ENCODE data around the gene SDSL.

Gene SDSL

DNA sequence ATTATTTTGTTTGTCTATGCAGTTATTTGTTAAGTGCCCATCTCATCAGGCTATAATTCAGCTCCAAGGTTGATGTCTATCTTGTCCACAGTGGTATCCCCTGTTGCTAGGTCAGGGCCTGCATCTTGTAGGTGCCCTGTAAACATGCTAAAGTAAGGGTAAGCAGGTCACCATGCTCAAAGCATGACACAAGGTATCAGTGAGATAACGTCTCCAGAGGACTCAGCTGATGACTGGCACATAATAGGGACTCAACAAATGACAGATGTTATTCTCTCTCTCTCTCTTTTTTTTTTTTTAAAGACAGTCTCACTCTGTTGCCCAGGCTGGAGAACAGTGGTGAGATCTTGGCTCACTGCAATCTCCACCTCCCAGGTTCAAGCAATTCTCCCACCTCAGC is 2.3 kb downstream of the SDSL start:
- TF ChIP-seq, protein P1, sequence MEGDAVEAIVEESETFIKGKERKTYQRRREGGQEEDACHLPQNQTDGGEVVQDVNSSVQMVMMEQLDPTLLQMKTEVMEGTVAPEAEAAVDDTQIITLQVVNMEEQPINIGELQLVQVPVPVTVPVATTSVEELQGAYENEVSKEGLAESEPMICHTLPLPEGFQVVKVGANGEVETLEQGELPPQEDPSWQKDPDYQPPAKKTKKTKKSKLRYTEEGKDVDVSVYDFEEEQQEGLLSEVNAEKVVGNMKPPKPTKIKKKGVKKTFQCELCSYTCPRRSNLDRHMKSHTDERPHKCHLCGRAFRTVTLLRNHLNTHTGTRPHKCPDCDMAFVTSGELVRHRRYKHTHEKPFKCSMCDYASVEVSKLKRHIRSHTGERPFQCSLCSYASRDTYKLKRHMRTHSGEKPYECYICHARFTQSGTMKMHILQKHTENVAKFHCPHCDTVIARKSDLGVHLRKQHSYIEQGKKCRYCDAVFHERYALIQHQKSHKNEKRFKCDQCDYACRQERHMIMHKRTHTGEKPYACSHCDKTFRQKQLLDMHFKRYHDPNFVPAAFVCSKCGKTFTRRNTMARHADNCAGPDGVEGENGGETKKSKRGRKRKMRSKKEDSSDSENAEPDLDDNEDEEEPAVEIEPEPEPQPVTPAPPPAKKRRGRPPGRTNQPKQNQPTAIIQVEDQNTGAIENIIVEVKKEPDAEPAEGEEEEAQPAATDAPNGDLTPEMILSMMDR (conservative IDR thresholded peaks at IDR 0.05; ENCODE audit: low read depth, low read length), result no peak

DNA sequence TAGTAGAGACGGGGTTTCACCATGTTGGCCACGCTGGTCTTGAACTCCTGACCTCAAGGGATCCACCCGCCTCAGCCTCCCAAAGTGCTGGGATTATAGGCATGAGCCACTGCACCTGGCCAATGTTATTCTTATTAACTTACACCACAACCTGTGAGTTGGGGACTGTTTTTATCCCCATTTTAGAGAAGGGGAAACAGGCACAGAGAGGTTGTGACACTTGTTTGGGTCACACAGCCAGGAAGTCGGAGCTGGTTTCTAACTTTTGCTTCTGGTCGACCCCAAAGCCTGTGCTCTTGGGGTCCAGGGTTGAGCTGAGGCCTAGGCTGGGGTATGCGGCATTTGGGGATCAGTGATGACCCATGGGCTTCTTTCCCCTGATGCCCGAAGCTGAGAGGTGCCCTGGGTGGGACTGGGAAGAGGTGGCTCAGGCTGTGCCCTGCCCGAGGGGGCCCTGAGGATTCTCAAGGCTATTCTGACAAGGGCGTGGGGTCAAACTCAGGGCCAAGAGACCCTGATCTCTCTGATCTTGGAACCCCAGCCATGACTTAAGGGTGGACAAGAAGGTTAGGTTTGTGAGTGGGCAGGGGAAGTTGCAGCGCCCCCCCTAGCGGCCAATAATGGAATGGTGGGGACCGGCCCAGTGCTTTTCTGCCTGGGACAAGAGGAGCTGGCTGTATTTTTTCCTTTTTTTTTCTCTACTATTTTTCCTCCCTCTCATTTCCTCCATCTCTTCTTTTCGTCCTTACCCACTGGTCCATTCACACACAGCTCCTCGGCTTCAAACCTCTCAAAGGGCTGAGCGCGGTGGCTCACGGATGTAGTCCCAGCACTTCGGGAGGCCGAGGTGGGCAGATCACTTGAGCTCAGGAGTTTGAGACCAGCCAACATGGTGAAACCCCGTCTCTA is 3.0 kb downstream of the SDSL start:
- no peak for DNase-seq (ENCODE audit: low read depth)
- TF ChIP-seq, protein P1 (conservative IDR thresholded peaks at IDR 0.05; ENCODE audit: low read depth, low read length), result peak; percentile 89
- H3K4me3 ChIP-seq (ENCODE audit: low read length), result no peak overlapping the region

More for the DNA sequence above, 2.3 kb downstream of the SDSL start:
- no peak overlapping the region for H3K4me3 ChIP-seq (ENCODE audit: low read length)
- no peak for DNase-seq (ENCODE audit: low read depth)

GRCh38 chr12:113425960-113426453 is 3.8 kb downstream of the SDSL start:
- TF ChIP-seq, protein P1 (conservative IDR thresholded peaks at IDR 0.05; ENCODE audit: low read depth, low read length), result no peak
- DNase-seq (ENCODE audit: low read depth), result no peak
- no peak overlapping the region for H3K4me3 ChIP-seq (ENCODE audit: low read length)

DNA sequence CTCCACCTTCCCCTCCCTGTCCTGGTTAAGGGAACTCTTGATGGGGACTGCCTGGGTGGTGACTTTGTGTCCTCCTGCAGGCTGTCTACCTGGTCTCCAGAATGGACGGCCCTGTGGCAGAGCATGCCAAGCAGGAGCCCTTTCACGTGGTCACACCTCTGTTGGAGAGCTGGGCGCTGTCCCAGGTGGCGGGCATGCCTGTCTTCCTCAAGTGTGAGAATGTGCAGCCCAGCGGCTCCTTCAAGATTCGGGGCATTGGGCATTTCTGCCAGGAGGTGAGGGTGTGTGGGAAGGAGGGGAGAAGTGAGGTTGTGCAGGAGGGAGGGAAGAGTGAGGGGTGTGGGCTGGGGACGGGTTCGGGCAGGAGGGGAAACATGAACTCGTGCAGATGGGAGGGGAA is 5.7 kb downstream of the SDSL start:
- TF ChIP-seq, protein P1 (conservative IDR thresholded peaks at IDR 0.05; ENCODE audit: low read depth, low read length), result no peak
- no peak overlapping the region for H3K4me3 ChIP-seq (ENCODE audit: low read length)
- DNase-seq (ENCODE audit: low read depth), result no peak

GRCh38 chr12:113428482-113428881 is 6.3 kb downstream of the SDSL start:
- TF ChIP-seq, protein P1 (conservative IDR thresholded peaks at IDR 0.05; ENCODE audit: low read depth, low read length), result no peak
- no peak for DNase-seq (ENCODE audit: low read depth)
- no peak overlapping the region for H3K4me3 ChIP-seq (ENCODE audit: low read length)

GRCh38 chr12:113432986-113433385 is 10.8 kb downstream of the SDSL start:
- TF ChIP-seq, protein P1 (conservative IDR thresholded peaks at IDR 0.05; ENCODE audit: low read depth, low read length), result no peak
- no peak for DNase-seq (ENCODE audit: low read depth)
- no peak overlapping the region for H3K4me3 ChIP-seq (ENCODE audit: low read length)

DNA sequence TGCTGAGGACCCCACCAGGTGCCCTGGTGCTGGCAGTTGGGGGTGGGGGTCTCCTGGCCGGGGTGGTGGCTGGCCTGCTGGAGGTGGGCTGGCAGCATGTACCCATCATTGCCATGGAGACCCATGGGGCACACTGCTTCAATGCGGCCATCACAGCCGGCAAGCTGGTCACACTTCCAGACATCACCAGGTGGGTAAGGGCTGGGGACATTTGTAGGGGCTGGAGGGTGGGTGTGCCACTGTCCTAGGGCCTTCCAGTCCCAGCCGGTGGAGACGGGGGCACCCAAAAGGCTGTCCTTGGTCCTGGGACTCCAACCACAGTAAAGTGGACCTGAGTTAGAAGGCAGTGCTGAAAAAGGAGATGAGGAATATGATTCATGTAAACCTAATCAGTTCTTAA is 13.2 kb downstream of the SDSL start:
- no peak overlapping the region for H3K4me3 ChIP-seq (ENCODE audit: low read length)
- DNase-seq (ENCODE audit: low read depth), result no peak
- TF ChIP-seq, protein P1 (conservative IDR thresholded peaks at IDR 0.05; ENCODE audit: low read depth, low read length), result no peak
